A673 (cell line): ENCODE data around the gene TMEM43. TPM values are rescaled to one million over a fixed set of nuclear protein-coding genes. Genes with fewer than 3 reads are reported as not detected.
A peak's percentile ranks its signal among the peaks of the same experiment; 100 is the strongest.

Experiments
- BruUV-seq: library from RNA; stranded (reverse); fragments of 400-500 nt; replicated peaks from 2 replicates; lab custom pipeline; 2021; lab: Mats Ljungman, UMichigan
- CTCF ChIA-PET: fragments of 300-600 bp; sonication (Branson Sonifier 250); formaldehyde crosslinking; loops from one replicate; lab custom pipeline; 2022; ENCODE audit warnings: antibody characterized with exemption; lab: Charles Lee
- POLR2A ChIA-PET: fragments of 300-600 bp; sonication (Branson Sonifier 250); formaldehyde crosslinking; loops from one replicate; lab custom pipeline; 2022; ENCODE audit warnings: antibody characterized with exemption; ENCODE audit not compliant: low non-redundant PET; lab: Charles Lee
- DNase-seq: peaks from one replicate; pipeline ENCODE4 v3.0.0-alpha.2; 2015; ENCODE audit warnings: low spot score
- H3K27ac ChIP-seq: fragments of 200-600 bp; sonication (generic); 2 replicates; pipeline ENCODE4 v1.5.1; 2016; ENCODE audit warnings: mixed run types, low read depth, mild to moderate bottlenecking, mixed read lengths, antibody characterized with exemption, low read length; ENCODE audit not compliant: poor library complexity, severe bottlenecking
- H3K27me3 ChIP-seq: fragments of 200-600 bp; sonication (generic); replicated peaks from 2 replicates; pipeline ENCODE4 v1.6.1; 2017; ENCODE audit warnings: mixed run types, low read depth, mild to moderate bottlenecking, mixed read lengths, antibody characterized with exemption, low read length; ENCODE audit not compliant: insufficient read depth, poor library complexity
- H3K36me3 ChIP-seq: fragments of 200-600 bp; sonication (generic); 2 replicates; pipeline ENCODE4 v1.6.1; 2016; ENCODE audit warnings: mixed run types, mild to moderate bottlenecking, mixed read lengths, antibody characterized with exemption, low read length; ENCODE audit not compliant: insufficient read depth, poor library complexity, severe bottlenecking
- H3K4me1 ChIP-seq: fragments of 200-600 bp; sonication (generic); 2 replicates; pipeline ENCODE4 v1.6.1; 2017; ENCODE audit warnings: mixed run types, mild to moderate bottlenecking, mixed read lengths, antibody characterized with exemption, low read length; ENCODE audit not compliant: insufficient read depth, poor library complexity, severe bottlenecking
- H3K4me3 ChIP-seq: fragments of 200-600 bp; sonication (generic); 2 replicates; pipeline ENCODE4 v1.5.1; 2016; ENCODE audit warnings: low read depth, mixed run types, mild to moderate bottlenecking, mixed read lengths, low read length; ENCODE audit not compliant: poor library complexity, severe bottlenecking
- H3K9me3 ChIP-seq: fragments of 200-600 bp; sonication (generic); 2 replicates; pipeline ENCODE4 v1.6.1; 2016; ENCODE audit warnings: mixed run types, low read depth, mild to moderate bottlenecking, mixed read lengths, antibody characterized with exemption, low read length; ENCODE audit not compliant: poor library complexity, severe bottlenecking
- CTCF ChIP-seq: fragments of 300-800, 200-600 bp; sonication (generic); conservative IDR thresholded peaks from 2 replicates; pipeline ENCODE4 v1.5.1; 2017; ENCODE audit warnings: low read depth, mild to moderate bottlenecking, antibody characterized with exemption, low read length, moderate library complexity, mixed read lengths
- EZH2 ChIP-seq: fragments of 200-600 bp; sonication (generic); IDR thresholded peaks from 2 replicates; pipeline ENCODE4 v1.6.1; 2017; ENCODE audit warnings: borderline replicate concordance, low read depth, mild to moderate bottlenecking, mixed read lengths, antibody characterized with exemption, low read length; ENCODE audit not compliant: poor library complexity, severe bottlenecking
- intact Hi-C: fragments of 100-400 bp; cut with micrococcal nuclease; formaldehyde crosslinking; loops from one replicate; pipeline ENCODE4 v1.10.0; 2022; ENCODE audit not compliant: unreplicated experiment
- total RNA-seq: library from RNA; stranded (reverse); gene quantifications from 2 replicates; pipeline ENCODE4 v1.2.3, GENCODE V29; 2021

The TMEM43 gene
- total RNA-seq, 1 experiment from 2014 or later: 55.6 TPM

DNA sequence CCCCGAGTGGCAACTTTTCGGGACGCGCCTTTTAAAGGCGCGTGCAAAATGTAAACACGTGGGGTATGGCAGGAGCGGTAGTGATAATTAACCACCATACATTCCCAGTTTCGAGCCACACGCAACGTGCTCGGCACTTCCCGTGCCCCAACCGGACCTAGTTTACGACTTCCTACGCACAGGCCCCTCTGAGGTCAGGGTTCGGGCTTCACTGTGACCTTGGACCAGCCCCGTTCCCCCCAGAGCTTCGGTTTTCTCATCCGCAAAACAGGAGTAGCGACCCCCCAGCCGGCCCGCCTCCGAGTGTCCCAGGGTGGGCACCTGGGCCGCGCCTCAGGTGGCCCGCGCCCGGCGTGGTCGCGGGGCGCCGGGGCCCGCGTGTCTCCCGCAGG lies 633 bp upstream of the TMEM43 start:
- Histone ChIP-seq H3K27ac (peak overlapping the region; percentile 83), H3K9me3 (no peaks in the 10 kb centered on the region), H3K4me1 (peaks cover 21% of the 10 kb centered on the region), H3K27me3 (no peaks in the 10 kb centered on the region), H3K36me3 (peaks cover 20% of the 10 kb centered on the region), H3K4me3 (peak overlapping the region; percentile 90)
- DNase-seq: peak; percentile 40
- intact Hi-C loops: no loop called here
- BruUV-seq: no TSS peak
- TF ChIP-seq CTCF (no peak), EZH2 (no peak)
- CTCF ChIA-PET: interaction anchor here (1.4 to 3.0 kb wide), 2 partner anchors 21 to 227 kb away, joined by 4 to 18 read pairs; no protein-coding TSS in a partner anchor
- POLR2A ChIA-PET: no interaction called here

DNA sequence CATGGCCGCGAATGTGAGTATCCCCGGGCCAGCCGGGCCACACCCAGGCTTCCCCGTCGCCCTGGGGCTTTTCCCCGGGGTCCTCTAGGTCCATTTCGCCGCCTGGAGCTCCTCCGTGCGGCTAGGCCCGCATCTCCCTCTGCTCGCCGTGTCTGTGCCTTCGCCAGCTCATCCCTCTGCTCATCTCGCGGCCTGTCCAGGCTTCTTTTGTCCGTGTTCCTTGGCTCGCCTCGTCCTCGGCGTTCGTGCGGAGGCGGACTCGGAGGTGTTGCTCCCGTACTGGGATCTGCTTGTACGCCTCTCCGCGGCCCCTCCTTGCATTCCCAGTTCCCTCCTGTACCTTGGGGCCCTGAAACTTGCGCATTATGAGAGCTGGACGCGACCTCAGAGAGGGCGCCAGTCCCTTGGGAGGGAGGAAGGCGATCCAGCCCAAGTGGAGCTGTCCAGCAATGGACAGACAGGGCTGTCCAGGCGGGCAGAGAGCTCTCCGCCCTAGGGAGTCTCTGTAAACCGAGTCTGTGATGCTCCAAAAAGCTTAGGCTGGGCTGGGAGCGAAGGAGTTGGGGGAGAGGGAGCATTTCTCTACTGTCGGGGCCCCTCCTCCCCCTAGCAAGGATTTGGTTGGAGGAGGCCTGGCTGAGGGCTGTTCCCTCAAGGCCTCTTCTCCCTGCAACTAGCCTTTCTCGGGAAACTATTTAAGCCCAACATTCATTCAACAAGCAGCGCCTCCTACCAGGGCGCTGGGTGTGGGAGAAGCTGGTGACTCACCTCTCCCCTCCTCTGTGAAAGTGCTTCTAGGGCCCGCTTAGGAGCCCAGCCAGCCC lies 553 bp downstream of the TMEM43 start:
- Histone ChIP-seq H3K9me3 (no peaks in the 10 kb centered on the region), H3K4me1 (peaks cover 19% of the 10 kb centered on the region), H3K27me3 (no peaks in the 10 kb centered on the region), H3K36me3 (peaks cover 31% of the 10 kb centered on the region), H3K27ac (peak overlapping the region; percentile 83), H3K4me3 (peak overlapping the region; percentile 90)
- TF ChIP-seq CTCF (no peak), EZH2 (no peak)
- no TSS peak for BruUV-seq
- intact Hi-C loops: loop anchor here (5.0 kb wide), 1 partner anchor 52 kb away; the partner anchor contains the start of genes LSM3 and XPC
- CTCF ChIA-PET: interaction anchor here (0.7 to 3.0 kb wide), 3 partner anchors 20 to 404 kb away, joined by 4 to 18 read pairs (median 5); no protein-coding TSS in a partner anchor
- peak; percentile 86 for DNase-seq
- POLR2A ChIA-PET: interaction anchor here (0.8 to 0.9 kb wide), 2 partner anchors 10 to 45 kb away, joined by 3 to 4 read pairs; no protein-coding TSS in a partner anchor

- ChIA-PET POLR2A (no interaction called here), CTCF (interaction anchor here (0.7 to 3.0 kb wide), 2 partner anchors 229 to 405 kb away, joined by 5 to 18 read pairs; no protein-coding TSS in a partner anchor)
- TF ChIP-seq CTCF (no peak), EZH2 (no peak)
- H3K36me3 ChIP-seq: peaks cover 40% of the 10 kb centered on the region
- peak overlapping the region; percentile 90 for H3K4me3 ChIP-seq
- peak overlapping the region; percentile 83 for H3K27ac ChIP-seq
- no peaks in the 10 kb centered on the region for H3K27me3 ChIP-seq
- TSS peak; percentile 22 for BruUV-seq
- DNase-seq: no peak
- no peaks in the 10 kb centered on the region for H3K9me3 ChIP-seq
- peaks cover 19% of the 10 kb centered on the region for H3K4me1 ChIP-seq
- intact Hi-C loops: loop anchor here (5.0 kb wide), 1 partner anchor 51 kb away; the partner anchor contains the start of genes LSM3 and XPC
Measured at GRCh38 chr3:14126017-14126886, 1.4 kb downstream of the TMEM43 start.
